Stomach smooth muscle (tissue), 2 donors: Measurements from ENCODE around the gene TRAFD1.
"Not testable (repeated sequence)": the region's sequence is repeated elsewhere in the genome, so short reads cannot be mapped to it uniquely, and the experiment has no call there.

ENCODE experiments used
- H3K27ac ChIP-seq: one replicate; pipeline ENCODE4 v1.7.0; 2013; ENCODE audit warnings: mild to moderate bottlenecking, low read length, inconsistent platforms
- H3K27me3 ChIP-seq, 2 donors: one replicate each; pipeline ENCODE4 v1.7.0; 2013; ENCODE audit warnings: low read length in 2 of 2; ENCODE audit not compliant: insufficient read depth in 2 of 2, control insufficient read depth in 1 of 2
- H3K36me3 ChIP-seq, 2 donors: one replicate each; pipeline ENCODE4 v1.7.0; 2013; ENCODE audit warnings: low read length in 2 of 2; ENCODE audit not compliant: control insufficient read depth in 2 of 2, insufficient read depth in 2 of 2
- H3K4me1 ChIP-seq: one replicate; pipeline ENCODE4 v1.7.0; 2013; ENCODE audit warnings: low read length; ENCODE audit not compliant: control insufficient read depth, insufficient read depth
- H3K4me3 ChIP-seq, 2 donors: one replicate each; pipeline ENCODE4 v1.7.0; 2013; ENCODE audit warnings: low read length in 2 of 2
- H3K9ac ChIP-seq, 2 donors: one replicate each; pipeline ENCODE4 v1.7.0; 2013; ENCODE audit warnings: low read length in 2 of 2, mild to moderate bottlenecking in 1 of 2
- H3K9me3 ChIP-seq, 2 donors: one replicate each; pipeline ENCODE4 v1.7.0; 2013; ENCODE audit warnings: low read length in 2 of 2; ENCODE audit not compliant: control insufficient read depth in 2 of 2
- donor health status: healthy.
- donor health status: Pancreatic carcinoma.

TRAFD1 gene

DNA sequence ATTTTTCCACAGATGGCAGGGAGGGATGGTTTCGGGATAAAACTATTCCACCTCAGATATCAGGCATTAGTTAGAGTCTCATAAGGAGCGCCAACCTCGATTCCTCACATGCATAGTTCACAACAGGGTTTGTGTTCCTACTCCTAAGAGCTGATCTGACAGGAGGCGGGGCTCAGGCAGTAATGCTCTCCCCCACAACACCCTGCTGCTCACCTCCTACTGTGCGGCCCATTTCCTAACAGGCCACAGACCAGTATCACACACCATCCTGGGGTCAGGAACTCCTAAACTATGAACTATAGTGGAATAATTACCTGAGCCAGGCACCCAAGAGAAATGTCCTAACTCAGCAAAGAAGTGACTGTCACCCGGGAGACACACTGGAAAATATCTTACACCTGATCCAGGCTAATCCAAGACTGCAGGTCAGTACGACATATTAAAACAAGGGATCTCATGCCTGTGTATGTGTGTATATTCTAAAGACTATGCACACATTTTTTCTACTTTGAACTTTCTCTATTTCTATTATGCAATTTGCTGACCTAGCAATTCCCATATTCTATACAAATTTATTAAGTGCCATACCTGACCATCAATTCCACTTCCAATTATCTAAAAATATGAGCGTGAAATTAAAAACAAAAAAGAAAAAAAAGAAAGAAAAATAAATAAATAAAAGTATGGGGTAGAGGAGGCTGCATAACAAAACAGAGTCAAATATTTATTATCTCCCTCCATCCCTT is 21.4 kb upstream of the TRAFD1 start:
- peaks cover 5 to 7% of the 10 kb centered on the region in 2 donors for H3K36me3 ChIP-seq
- H3K27ac ChIP-seq: no peak overlapping the region
- no peak overlapping the region for H3K9ac ChIP-seq
- H3K4me1 ChIP-seq: peaks cover 19% of the 10 kb centered on the region
- H3K4me3 ChIP-seq: no peak overlapping the region
- H3K9me3 ChIP-seq: no peaks in the 10 kb centered on the region
- no peaks in the 10 kb centered on the region for H3K27me3 ChIP-seq

DNA sequence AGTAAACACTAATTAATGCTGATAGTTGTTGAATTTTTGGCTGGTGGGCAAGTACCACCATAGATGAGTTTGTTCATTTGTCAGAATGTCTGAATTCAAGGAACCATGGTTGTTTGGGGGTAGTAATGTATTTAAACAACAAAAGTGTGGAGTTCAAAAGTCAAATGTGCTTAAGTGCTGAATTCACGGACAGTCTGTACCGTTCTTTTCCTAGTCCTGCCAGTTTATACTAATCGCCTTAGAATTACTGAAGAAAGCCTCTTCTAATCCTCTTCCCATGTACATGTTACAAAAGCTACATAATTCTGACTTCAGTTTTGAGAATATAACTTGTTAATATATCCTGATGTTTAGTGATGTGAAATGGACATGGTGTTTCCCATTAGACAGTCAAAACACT is 19.5 kb upstream of the TRAFD1 start:
- Histone ChIP-seq H3K9me3 (no peaks in the 10 kb centered on the region), H3K4me1 (peaks cover 25% of the 10 kb centered on the region), H3K9ac (no peak overlapping the region), H3K27me3 (no peaks in the 10 kb centered on the region), H3K36me3 (peaks cover 3 to 4% of the 10 kb centered on the region in 2 donors), H3K27ac (no peak overlapping the region), H3K4me3 (no peak overlapping the region)

GRCh38 chr12:112107306-112108201 is 17.8 kb upstream of the TRAFD1 start:
- Histone ChIP-seq H3K9me3 (no peaks in the 10 kb centered on the region), H3K27ac (peak overlapping the region; percentile 99), H3K4me3 (peak overlapping the region; percentile 97 to 98), H3K4me1 (peaks cover 25% of the 10 kb centered on the region), H3K27me3 (no peaks in the 10 kb centered on the region), H3K36me3 (no peaks in the 10 kb centered on the region), H3K9ac (peak overlapping the region; percentile 99)

DNA sequence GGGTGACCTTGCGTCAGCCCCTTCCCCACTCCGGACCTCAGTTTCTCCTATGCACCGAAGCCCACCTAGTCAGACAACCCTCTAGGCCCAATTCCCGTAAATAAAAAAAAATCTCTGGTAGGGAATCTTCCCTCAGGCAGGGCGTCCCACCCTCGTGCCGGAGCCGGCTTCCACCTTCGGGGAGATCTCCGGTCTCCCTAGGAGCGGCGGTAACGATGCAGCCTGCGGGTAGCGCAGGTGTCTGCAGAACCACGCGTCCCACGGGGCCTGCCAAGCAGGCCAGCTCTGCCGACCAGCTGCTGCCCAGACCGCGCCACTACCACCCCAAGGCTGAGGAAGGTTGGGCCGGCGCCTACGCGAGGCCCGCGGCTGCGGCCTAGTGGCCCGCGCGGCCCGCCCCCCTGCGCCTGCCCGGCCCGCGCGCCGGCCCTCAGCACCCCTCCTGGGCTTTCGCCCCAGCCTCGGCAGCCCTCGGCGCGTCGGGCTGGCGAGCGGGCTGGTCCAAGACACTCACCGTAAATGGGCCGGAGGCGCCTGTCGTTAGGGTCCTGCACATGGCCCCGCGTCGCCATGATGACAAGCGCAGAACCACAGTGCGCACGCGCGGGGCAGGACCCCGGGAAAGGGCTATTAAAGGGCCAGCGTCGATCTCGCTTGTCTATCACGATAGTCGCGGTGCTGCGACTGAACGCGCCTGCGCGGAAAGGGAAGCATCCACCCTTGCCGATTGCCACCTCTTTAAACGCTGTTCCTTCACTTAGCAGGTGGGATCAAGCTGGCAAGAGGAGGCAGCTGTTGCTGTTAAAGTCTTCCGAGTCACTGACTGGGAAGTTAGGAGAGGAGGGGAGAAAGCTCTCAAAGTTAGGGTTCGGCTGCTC is 16.9 kb upstream of the TRAFD1 start, which contains the start of gene NAA25:
Gene NAA25, minus strand, starts transcription at position 582 of the 878 bp plus-strand sequence. Its CDS starts 10 bp downstream, at position 572.
- Histone ChIP-seq H3K9me3 (no peaks in the 10 kb centered on the region), H3K27ac (peak within 1 kb of the TSS; percentile 99), H3K4me1 (peaks cover 25% of the 10 kb centered on the region), H3K27me3 (no peaks in the 10 kb centered on the region), H3K9ac (peak within 1 kb of the TSS; percentile 99), H3K4me3 (peak within 1 kb of the TSS; percentile 97 to 98), H3K36me3 (no peaks in the 10 kb centered on the region)

GRCh38 chr12:112110787-112111662 is 14.3 kb upstream of the TRAFD1 start:
- H3K4me1 ChIP-seq: peaks cover 19% of the 10 kb centered on the region
- not testable (repeated sequence) for H3K27ac ChIP-seq, H3K36me3 ChIP-seq, H3K27me3 ChIP-seq, H3K9me3 ChIP-seq, H3K4me3 ChIP-seq
- H3K9ac ChIP-seq: peak overlapping the region in 1 of 2 donors; percentile 5

DNA sequence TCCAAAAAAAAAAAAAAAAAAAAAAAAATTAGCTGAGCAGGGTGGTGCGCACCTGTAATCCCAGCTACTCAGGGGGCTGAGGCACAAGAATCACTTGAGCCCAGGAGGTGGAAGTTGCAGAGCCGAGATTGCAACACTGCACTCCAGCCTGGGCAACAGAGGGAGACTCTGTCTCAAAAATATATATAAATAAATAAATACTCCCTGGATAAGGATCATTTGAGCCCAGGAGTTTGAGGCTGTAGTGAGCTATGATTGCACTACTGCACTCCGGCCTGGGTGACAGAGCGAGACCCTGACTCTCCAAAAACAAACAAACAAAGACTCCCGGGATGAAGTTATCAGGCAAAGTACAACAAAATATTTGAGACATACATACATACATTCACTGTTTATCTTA is 13.4 kb upstream of the TRAFD1 start:
- Histone ChIP-seq H3K27ac (no peak overlapping the region), H3K4me1 (peaks cover 15% of the 10 kb centered on the region), H3K9me3 (no peaks in the 10 kb centered on the region), H3K36me3 (no peaks in the 10 kb centered on the region), H3K9ac (no peak overlapping the region), H3K27me3 (no peaks in the 10 kb centered on the region), H3K4me3 (no peak overlapping the region)

DNA sequence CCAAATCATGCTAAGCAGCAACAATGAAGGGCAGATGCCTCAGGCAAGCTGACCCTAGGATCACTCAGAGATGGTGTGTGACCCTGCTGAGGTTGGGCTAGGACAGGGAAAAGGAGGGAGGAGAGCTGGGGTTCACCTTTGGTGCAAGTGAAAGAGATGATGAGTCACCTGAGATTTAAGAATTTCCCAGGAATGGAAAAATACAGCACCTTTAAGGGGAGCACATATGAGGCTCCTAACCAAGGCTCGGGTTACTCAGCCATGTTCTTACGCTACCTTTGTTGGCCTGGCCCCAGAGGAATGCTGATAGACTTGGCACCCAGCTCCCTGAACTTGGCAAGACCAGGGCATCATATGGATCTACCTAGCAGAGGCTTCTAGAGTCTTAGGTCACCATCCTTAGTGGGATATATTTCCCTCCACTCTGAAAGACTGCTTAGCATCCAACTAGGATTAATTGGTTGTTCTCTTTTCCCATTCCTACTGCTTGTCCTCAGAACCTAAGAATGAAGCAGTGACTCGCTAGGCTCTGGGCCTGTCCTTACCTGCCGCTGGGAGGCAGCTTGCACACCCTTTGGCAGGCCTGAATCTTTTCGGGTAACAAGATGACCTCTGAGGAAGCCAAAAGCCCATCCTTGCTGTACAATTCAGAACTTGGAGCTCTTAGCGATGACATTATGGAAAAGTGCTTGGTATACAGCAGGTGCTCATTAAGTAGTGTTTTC is 12.8 kb upstream of the TRAFD1 start:
- peaks cover 10% of the 10 kb centered on the region for H3K4me1 ChIP-seq

GRCh38 chr12:112115259-112116045 is 9.9 kb upstream of the TRAFD1 start:
- Histone ChIP-seq H3K4me3 (no peak overlapping the region), H3K9me3 (no peaks in the 10 kb centered on the region), H3K27me3 (no peaks in the 10 kb centered on the region)

More for the DNA sequence above, 12.8 kb upstream of the TRAFD1 start:
- no peak overlapping the region for H3K9ac ChIP-seq
- H3K9me3 ChIP-seq: no peaks in the 10 kb centered on the region
- H3K36me3 ChIP-seq: no peaks in the 10 kb centered on the region
- no peak overlapping the region for H3K27ac ChIP-seq
- no peaks in the 10 kb centered on the region for H3K27me3 ChIP-seq
- no peak overlapping the region for H3K4me3 ChIP-seq

More at GRCh38 chr12:112115259-112116045, 9.9 kb upstream of the TRAFD1 start:
- Histone ChIP-seq H3K4me1 (no peaks in the 10 kb centered on the region), H3K9ac (no peak overlapping the region), H3K27ac (no peak overlapping the region), H3K36me3 (no peaks in the 10 kb centered on the region)
